NCI-H69 (cell line): ENCODE data around the gene CYSRT1.

Experiments
- DNase-seq: peaks from one replicate; lab custom pipeline; 2025; lab: John Stamatoyannopoulos, UW

CYSRT1 gene

GRCh38 chr9:137271696-137272076, 46.7 kb downstream of the CYSRT1 start:
- DNase-seq = no peak

- no peak for DNase-seq
Observed at GRCh38 chr9:137272241-137273094, 47.5 kb downstream of the CYSRT1 start.

GRCh38 chr9:137273095-137273490, 48.1 kb downstream of the CYSRT1 start:
- DNase-seq = no peak

GRCh38 chr9:137273611-137274320, 48.8 kb downstream of the CYSRT1 start:
- peak; percentile 77 for DNase-seq

- no peak for DNase-seq
Observed at GRCh38 chr9:137275203-137275587, 50.2 kb downstream of the CYSRT1 start.
